Stimulated activated CD4-positive, alpha-beta T cell treated with anti-CD3 and anti-CD28 coated beads, Interleukin-12 subunit alpha, Interleukin-12 subunit beta, amount 100 ng/mL, for 48 hours (primary cell): ENCODE data around the gene FAM181A.

Experiments
- DNase-seq, 3 donors: peaks; one replicate each; pipeline ENCODE4 v3.0.0-alpha.2; 2020; ENCODE audit warnings: low read depth in 2 of 3, low spot score in 1 of 3

The FAM181A gene

GRCh38 chr14:93903342-93904184 lies 23.6 kb upstream of the FAM181A start:
- no peak for DNase-seq

DNA sequence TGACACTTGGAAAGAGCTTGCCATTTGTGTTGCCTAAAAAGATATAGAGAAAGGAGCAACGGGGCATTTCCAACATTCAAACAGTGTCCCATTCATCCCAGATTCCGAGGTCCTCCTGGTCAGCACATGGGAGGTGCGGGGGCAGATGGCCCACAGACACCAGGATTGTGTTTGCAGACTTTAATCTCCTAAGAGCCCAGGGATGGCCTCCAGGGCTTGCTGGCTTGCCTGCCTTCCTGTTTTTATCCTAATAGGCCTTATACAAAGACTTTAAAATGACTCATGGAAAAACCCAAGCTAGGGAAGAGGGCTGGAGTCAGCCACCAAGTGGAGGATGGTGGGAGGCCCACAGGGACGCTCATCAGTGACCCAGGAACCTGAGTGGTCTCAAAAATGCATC lies 21.5 kb upstream of the FAM181A start:
- DNase-seq, result no peak

DNA sequence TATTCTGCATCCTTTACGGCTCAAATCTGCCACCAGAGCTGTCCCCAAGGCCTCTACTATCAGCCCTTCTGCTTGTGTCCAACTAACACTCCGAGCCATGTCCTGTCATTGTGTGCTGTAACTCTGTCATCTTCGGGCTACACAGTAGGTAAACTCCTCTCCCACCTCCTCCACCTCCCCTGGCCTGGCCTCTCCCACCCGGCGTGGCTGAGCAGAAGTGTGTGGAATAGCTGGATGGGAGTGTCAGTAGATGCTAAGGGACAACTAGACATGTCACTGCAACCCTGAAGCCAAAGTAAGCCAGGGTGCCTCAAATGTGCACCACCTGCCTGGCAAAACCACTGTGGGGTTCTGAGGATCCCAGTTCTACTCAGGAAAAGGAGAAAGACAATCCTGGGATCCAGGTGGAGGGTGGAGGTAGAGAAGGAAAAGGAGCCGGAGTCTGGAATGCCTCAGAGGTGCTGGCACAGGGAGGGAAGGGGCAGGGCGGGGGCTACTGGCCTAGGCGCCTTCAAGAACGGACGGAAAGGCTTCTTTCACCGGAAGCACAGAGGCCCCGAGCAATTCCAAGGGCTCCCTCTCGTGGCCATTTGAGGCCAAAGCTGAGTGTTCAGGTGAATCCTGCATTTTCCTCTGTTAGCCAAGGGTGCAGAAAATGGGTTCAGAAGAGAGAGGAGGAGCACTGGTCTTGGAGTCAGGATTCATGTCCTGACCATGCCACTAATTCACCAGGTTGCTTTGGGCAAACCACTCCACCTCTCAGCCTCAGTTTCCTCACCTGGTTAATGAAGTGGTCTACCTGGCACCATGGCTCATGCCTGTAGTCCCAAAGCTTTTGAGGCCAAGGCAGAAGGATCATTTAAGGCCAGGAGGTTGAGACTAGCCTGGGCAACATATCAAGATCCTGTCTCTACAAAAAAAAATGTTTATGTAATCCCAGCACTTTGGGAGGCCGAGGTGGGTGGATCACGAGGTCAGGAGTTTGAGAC lies 20.5 kb upstream of the FAM181A start:
- DNase-seq, result peak; percentile 36 to 69 (median 50)

DNA sequence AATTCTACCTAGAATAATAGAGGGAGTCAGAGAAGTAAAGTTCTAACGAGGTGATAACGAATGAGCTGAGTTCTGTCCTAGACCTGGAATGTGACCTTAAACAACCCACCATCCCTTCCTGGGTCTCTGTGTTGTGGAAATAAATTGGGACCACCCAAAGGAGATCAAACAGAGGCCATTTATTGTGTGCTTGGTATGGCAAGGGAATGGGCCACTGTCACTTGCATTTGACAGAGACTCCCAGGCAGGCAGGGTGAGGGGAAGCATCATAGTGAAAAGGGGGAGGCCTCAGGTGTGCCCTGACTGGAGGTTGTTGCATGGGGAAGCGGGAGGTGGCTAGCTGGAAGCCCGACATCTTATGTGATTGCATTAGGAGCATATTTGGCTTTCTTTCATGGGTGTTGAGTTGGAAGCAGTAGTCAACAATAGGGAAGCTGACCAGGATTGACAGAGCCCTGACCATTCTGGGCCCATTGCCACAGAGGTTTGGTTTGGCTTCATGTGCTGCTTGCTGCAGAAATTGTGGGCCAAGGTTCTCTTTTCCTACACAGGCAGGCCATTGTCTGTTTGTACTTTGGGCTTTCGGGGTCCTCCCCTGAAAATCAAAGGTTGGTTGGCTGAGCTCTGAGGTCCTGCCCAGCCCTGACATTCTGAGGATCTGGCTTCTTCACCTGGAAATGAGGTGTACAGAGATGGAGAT lies 17.6 kb upstream of the FAM181A start:
- DNase-seq, result no peak

DNA sequence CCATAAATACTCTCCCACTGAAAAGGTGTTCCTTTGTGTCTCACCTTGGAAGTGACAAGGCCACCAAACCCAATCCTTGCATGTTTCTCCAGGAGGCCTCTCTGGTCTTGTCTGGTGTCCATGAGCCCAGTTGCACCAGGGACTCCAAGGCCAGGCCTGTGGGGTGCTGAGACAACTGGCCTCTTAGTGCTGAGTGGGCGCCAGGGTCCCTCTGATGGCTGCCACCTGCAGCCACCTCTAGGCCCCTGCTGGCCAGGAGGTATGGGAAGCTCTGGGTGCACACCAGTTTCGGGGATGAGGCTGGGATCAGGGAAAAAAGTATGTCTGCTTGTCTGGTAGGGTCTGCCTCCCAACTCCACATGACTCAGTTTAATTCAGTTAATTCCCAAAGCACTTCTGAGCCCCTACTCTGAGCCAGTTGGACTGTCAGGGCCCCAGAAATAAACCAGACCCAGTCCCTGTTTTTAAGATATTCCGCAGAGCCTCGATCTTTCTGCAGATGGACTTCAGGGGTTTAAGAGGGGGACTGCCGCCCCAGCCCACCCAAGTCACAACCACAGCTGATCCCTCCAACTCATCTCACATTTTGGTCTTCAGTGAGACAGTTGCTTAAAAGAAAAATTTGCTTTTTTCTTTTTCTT lies 15.0 kb upstream of the FAM181A start:
- DNase-seq, result no peak

DNA sequence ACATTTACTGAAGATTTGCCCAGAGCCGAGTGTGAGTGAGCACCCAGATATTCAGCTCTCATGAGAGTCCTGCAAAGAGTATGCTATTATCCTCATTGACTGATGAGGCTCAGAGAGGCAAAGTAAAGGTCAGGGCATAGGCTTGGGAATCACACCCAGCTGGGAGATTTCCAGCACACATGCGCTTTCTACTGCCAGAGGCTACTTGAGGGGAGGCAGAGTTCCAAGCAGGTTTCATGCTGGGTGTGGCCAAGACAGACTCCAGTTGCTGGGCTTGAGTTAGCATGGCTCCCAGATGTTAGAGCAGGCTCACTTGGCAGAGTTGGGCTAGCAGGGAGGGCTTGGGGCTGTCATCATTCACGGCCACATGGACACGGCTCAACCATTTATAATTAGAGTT lies 14.4 kb upstream of the FAM181A start:
- no peak for DNase-seq

DNA sequence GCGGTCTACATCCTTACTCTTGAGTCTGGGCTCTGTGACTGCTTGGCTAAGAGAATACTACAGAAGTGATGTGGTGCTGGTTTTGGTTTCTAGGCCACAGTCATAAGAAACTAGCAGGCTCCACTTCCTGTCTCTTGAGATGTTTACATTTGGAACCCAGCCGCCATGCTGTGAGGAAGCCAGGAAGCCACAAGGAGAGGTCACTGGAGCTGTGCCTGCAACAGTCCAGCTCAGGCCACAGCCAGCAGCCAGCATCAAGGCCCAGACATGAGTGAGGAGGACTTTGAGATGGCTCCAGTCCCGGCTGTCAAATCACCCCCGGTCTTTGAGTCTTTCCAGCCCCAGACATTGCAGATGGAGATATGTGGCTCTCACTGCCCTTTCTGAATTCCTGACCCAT lies 12.9 kb upstream of the FAM181A start:
- DNase-seq, result no peak

DNA sequence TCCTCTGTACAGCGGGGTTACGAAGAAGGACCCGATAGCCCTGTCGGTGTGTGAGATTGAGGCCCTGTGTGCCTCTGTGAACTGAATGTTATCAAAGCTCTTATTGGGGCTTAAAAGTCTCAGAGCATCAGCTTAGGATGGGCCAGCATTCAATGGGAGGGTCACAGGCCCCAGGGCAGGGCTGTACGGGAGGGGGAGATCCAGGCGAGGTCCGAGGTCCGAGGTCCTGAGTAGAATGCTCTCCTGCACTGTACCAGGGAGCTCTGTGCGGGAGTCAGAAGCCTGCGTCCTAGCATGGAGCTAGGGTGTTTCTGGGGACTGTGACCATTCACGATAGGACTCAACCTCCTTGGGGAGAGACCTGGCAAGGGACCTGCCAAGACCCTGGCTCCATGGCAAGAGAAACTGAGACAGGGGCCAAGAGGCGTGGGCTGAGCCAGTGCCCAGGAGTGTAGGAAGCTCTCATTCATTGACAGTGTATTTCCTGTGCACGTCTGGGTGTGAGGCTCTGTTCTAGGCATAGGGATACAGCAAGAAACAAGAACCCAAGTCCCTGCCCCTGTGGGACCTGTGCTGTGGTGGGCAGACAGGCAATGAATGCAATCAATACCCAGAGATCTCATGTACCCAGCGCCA lies 12.0 kb upstream of the FAM181A start:
- DNase-seq, result no peak

DNA sequence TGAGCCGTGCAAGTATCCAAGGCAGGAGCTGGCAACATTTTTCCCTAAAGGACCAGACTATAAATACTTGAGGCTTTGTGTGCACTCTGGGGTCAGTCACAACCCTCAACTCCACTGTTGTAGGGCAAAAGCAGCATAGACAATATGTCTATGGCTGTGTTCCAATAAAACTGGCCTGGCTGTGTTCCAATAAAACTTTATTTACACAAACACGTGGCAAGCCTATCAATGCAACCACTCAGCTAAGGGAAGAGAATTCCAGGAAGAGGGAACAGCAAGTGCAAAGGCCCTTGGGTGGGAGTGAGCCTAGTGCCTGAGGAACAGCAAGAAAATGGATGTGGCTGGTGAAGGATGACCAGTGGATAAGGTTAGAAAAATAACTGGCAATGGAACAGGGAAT lies 11.3 kb upstream of the FAM181A start:
- DNase-seq, result no peak

DNA sequence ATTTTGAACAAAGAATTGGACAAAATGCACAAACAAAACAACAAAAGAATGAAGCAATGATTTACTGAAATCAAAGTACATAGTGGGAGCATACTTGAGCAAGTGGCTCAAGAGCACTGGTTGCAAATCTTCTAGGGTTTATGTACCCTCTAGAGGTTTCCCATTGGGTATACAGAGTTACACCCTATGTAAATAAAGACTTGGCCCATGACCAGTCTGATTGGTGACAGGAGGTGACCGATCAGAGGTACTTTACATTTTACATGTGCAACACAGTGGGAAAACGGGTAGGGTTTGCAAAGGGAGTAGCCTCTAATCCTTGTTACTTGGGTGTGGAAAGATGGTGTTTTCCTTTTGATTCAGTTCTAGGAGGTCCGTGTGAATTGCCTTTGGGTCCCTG lies 10.6 kb upstream of the FAM181A start:
- DNase-seq, result no peak

- DNase-seq, result no peak
Observed at GRCh38 chr14:93917141-93917540, 10.0 kb upstream of the FAM181A start.

DNA sequence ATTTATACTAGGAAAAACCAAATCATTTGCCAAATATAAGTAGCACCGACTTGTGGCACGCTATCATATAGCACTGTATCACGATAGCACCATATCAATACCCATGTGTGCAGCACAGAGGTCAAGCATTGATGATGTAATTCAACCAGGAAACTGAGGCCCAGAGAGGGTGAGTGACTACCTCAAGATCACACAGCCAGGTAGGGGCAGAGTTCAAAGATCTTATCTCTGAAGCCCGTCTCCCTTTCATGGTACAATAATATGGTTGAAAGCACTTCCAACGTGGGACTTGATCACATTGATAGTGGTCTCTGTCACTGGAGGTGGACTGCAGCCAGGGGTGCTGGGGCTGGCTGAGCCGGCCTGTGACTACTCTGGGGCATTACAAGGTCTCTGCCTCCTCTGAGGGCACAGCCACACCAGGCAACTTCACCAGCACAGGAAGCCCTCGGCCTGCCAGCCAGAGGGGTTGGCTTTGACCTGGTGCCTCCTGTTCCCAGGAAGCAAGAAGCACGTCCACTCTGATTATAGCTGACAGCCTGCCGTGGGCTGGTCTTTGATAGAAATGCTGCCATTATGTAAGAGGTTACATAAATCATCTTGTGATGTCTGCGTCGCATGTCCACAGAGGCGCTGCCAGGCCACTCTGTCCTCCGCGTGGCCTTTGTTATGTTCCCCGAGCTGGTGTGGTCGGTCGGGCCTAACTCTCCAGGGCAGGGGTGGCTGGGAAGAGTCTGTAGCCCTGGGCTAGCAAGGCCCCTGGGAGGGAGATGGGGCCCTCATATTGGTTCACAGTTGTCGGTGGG lies 5.9 kb upstream of the FAM181A start:
- no peak for DNase-seq

DNA sequence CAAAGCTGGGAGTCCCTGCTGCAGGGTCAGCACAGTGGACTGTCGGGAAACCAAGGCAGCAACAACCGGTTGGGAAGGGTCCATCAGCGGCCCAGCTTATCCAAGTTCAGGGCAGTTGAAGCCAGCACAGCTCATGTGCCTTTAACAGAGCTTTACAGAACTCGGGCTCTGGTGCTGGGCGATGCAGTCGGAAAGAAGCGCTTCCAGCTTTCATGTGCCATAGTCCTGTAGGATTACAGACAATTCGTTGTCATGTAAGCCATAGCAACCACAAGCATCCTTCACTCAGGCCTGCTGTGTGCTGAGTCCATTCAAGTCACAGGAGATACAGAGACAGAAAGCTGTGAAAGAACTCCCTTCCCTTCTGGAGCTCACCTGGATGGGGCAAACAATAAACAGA lies 3.5 kb upstream of the FAM181A start:
- no peak for DNase-seq

DNA sequence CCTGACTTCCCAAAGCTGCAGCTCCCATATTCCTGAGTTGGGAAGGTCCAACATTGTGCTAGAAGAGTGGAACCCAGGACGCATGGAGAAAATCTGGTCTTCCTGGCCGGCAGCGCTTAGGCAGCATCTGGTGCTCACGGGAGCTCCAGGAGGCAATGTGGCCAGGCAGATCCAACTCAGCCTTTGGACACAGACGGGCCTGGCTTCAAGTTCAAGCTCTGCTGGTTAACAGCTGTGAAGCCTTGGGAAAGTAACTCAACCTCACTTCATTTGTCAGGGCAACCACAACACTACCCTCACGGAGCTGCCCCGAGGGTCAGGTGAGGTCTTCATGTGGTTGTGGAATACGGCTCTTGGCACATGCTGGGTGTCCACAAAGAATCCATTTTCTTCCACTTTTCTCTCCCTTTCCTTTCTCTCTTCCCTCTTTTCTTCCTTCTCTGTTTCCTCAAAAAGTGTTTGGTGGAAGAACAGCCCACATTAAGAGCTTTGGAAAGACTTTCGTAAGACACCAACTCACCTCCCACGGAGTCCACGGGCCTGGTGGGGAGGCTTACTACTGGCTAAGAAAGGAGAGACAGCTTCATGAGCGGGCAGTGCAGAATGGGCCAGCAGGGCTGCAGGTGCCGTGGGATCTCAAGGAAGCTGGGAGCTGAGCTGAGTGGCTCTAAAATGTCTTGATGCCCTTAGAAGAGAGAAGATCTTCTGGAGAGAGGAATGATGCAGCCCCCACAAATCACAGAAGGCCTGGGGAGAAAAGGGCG lies 2.4 kb upstream of the FAM181A start:
- DNase-seq, result no peak

GRCh38 chr14:93925374-93925895 lies 1.7 kb upstream of the FAM181A start:
- no peak for DNase-seq

- DNase-seq, result no peak
Observed at GRCh38 chr14:93926245-93926872, 785 bp upstream of the FAM181A start.

DNA sequence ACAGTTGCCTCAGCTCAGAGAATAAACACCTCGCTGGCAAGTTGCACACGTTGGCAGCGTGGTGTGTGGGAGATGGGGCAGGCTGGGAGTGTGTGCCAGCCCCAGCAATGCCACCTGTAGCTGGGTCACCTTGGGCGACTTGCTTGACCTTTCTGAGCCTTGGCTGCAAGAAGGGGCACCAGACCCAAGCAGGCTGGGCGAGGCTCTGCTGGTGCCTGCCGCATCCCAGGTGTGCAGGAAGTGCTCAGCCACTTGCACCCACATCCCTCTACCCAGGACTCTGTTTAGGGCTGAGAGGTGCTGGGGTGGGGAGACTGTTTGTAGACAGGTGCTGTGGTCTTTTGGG lies 629 bp downstream of the FAM181A start:
- no peak for DNase-seq
